ENCODE results near the gene S100G. TPM values are rescaled to one million over a fixed set of nuclear protein-coding genes. Genes with fewer than 3 reads are reported as not detected.

The S100G gene
- total RNA-seq, 2 donors from 2014 or later, result not detected

DNA sequence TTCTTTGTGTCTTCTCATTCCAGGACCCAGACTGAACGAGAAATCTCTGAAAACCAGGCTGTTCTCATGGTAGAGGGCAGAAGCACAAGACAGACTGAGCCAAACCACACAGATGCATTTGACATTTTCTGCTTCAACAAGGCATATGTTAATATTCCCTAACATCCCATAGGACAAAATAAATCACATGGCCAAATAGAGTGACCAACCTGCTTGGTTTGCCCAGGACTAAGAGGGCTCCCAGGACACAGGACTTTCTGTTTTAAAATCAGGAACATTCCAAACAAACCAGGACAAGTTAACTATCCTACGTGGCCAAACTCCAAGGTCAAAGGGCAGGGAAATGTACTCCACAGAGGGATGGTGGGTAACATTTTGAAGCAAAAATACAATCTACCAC is 50.8 kb downstream of the S100G start:
- no peak overlapping the region for H3K4me3 ChIP-seq
- DNase-seq (ENCODE audit: low spot score), result no peak
- TF ChIP-seq, protein P1, sequence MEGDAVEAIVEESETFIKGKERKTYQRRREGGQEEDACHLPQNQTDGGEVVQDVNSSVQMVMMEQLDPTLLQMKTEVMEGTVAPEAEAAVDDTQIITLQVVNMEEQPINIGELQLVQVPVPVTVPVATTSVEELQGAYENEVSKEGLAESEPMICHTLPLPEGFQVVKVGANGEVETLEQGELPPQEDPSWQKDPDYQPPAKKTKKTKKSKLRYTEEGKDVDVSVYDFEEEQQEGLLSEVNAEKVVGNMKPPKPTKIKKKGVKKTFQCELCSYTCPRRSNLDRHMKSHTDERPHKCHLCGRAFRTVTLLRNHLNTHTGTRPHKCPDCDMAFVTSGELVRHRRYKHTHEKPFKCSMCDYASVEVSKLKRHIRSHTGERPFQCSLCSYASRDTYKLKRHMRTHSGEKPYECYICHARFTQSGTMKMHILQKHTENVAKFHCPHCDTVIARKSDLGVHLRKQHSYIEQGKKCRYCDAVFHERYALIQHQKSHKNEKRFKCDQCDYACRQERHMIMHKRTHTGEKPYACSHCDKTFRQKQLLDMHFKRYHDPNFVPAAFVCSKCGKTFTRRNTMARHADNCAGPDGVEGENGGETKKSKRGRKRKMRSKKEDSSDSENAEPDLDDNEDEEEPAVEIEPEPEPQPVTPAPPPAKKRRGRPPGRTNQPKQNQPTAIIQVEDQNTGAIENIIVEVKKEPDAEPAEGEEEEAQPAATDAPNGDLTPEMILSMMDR (IDR thresholded peaks at IDR 0.05), result no peak
- no peaks in the 10 kb centered on the region for H3K27me3 ChIP-seq
- H3K4me1 ChIP-seq, result no peaks in the 10 kb centered on the region
- no peaks in the 10 kb centered on the region for H3K36me3 ChIP-seq
- H3K9me3 ChIP-seq, result no peaks in the 10 kb centered on the region
- no peak overlapping the region for H3K27ac ChIP-seq

DNA sequence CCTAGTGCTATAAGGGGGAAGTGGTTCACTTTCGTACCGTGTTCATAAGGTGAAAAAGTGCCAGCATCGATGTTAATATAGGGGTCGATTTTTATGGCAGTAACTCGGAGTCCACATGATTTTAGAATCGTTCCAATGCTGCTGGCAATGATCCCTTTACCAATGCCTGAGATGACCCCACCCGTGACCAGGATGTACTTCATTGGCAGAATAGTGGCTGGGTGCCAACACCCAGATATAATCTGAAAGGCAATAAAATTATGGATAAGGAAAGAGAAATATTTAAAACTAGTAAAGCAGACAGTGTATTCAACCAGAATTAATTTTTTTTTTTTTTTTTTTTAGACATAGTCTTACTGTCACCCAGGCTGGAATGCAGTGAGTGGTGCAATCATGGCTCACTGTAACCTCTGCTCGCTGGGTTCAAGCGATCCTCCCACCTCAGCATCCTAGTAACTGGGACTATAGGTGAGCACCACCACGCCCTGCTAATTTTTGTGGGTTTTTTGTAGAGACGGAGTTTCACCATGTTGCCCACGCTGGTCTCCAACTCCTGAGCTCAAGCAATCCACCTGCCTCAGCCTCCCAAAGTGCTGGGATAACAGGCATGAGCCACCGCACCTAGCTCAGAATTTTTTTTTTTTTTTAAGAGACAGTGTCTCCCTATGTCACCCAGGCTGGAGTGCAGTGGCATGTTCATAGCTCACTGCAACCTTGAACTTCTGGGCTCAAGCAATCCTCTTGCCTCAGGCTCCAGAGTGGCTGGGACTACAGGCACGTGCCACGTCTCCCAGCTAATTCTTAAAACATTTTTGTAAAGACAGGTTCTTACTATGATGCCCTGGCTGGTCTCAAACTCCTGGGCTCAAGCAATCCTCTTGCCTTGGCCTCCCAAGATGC is 53.0 kb downstream of the S100G start:
- Histone ChIP-seq H3K36me3 (no peaks in the 10 kb centered on the region), H3K27ac (no peak overlapping the region), H3K4me3 (no peak overlapping the region), H3K9me3 (no peaks in the 10 kb centered on the region), H3K4me1 (no peaks in the 10 kb centered on the region), H3K27me3 (no peaks in the 10 kb centered on the region)
- no peak for DNase-seq (ENCODE audit: low spot score)
- TF ChIP-seq, protein P1 (IDR thresholded peaks at IDR 0.05), result no peak

MicroRNA genes within 50 kb of the gene (microRNA counts, 767-probe panel; counts per million panel counts)
- 0 to 2,340 counts per million in 2 donors for microRNA hsa-miR-548am-3p

Small RNA genes lying within 50 kb of the gene (microRNA-seq; reads per million reads assigned to microRNA genes)
- gene MIR548AM (ENCODE audit: borderline number of aligned reads in 2 of 2, borderline replicate concordance in 1 of 2), result 0 reads per million in 2 donors

Other genes starting within 250 kb of the S100G start
- gene CTPS2, start 62.5 kb downstream of the S100G start, total RNA-seq, result 1 to 10 TPM; 4.4 to 4.8 TPM
- gene SYAP1, start 69.5 kb downstream of the S100G start, total RNA-seq, result 10 to 100 TPM; 16.9 to 17.6 TPM
- 10 to 100 TPM in 1 of 2 donors, 1 to 10 TPM in 1; 6.2 to 10.1 TPM for gene TXLNG, start 136.3 kb downstream of the S100G start, total RNA-seq
- 10 to 100 TPM; 70.7 to 72.2 TPM for gene RBBP7, start 220.2 kb downstream of the S100G start, total RNA-seq